Vagina (tissue), 2 donors: Measurements from ENCODE around the gene COL6A5.

Experiments
- POLR2A ChIP-seq, 2 donors: fragments of 450-650 bp; IDR thresholded peaks; one replicate each; pipeline ENCODE4 v1.6.1; 2017; ENCODE audit warnings: antibody characterized with exemption in 2 of 2, mild to moderate bottlenecking in 2 of 2, moderate library complexity in 2 of 2
- POLR2AphosphoS5 ChIP-seq, 2 donors: sonication (generic); formaldehyde crosslinking; IDR thresholded peaks; one replicate each; pipeline ENCODE4 v1.9.0; 2017; ENCODE audit warnings: antibody characterized with exemption in 2 of 2, mild to moderate bottlenecking in 2 of 2, low read depth in 1 of 2; ENCODE audit not compliant: insufficient read depth in 1 of 2
- TF ChIP-seq, protein P1 (sequence below), 3 experiments: fragments of 450-650 bp in 2 of 3; fragments of 200-600 bp in 1 of 3; sonication (generic) in 1 of 3; IDR thresholded peaks; one replicate each; pipeline ENCODE4 v1.5.1; 2017 to 2019; ENCODE audit warnings: antibody characterized with exemption in 3 of 3, mild to moderate bottlenecking in 2 of 3, moderate library complexity in 2 of 3

DNA sequence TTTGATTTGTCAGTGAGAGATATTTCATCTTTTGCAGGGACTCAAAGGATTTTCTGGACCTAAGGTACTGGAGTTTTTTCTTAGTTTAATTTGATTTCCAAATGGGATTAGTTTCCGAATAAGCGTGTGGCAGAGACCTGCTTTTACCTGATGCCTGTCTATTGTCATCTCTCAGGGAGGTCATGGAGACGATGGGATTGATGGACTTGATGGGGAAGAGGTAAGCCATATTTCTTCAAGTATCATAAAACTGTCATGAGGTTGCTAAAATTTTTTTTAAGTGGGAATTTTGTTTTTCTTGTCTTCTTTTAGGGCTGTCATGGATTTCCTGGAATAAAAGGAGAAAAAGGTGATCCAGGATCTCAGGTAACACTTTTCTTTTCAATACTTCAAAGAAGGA lies 60.5 kb downstream of the COL6A5 start:
- TF ChIP-seq, protein P1, sequence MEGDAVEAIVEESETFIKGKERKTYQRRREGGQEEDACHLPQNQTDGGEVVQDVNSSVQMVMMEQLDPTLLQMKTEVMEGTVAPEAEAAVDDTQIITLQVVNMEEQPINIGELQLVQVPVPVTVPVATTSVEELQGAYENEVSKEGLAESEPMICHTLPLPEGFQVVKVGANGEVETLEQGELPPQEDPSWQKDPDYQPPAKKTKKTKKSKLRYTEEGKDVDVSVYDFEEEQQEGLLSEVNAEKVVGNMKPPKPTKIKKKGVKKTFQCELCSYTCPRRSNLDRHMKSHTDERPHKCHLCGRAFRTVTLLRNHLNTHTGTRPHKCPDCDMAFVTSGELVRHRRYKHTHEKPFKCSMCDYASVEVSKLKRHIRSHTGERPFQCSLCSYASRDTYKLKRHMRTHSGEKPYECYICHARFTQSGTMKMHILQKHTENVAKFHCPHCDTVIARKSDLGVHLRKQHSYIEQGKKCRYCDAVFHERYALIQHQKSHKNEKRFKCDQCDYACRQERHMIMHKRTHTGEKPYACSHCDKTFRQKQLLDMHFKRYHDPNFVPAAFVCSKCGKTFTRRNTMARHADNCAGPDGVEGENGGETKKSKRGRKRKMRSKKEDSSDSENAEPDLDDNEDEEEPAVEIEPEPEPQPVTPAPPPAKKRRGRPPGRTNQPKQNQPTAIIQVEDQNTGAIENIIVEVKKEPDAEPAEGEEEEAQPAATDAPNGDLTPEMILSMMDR (IDR thresholded peaks at IDR 0.05), result no peak
- TF ChIP-seq POLR2A (IDR thresholded peaks at IDR 0.05), result no peak
- TF ChIP-seq POLR2AphosphoS5 (IDR thresholded peaks at IDR 0.05; ENCODE audit: insufficient read depth in 1 of 2, low read depth in 1 of 2), result no peak
